Subcutaneous abdominal adipose tissue (tissue), 5 donors: Measurements from ENCODE around the gene PSMA6.
"Not testable (repeated sequence)": the region's sequence is repeated elsewhere in the genome, so short reads cannot be mapped to it uniquely, and the experiment has no call there.

Source experiments
- H3K27ac ChIP-seq: one replicate; pipeline ENCODE4 v1.7.0; 2013; ENCODE audit warnings: low read depth, mild to moderate bottlenecking, inconsistent platforms, low read length, moderate library complexity
- H3K27me3 ChIP-seq, 5 donors: one replicate each; pipeline ENCODE4 v1.7.0; 2013; ENCODE audit warnings: low read length in 5 of 5, inconsistent platforms in 1 of 5; ENCODE audit not compliant: control insufficient read depth in 5 of 5, insufficient read depth in 4 of 5
- H3K36me3 ChIP-seq, 5 donors: one replicate each; pipeline ENCODE4 v1.7.0; 2013; ENCODE audit warnings: low read length in 5 of 5; ENCODE audit not compliant: control insufficient read depth in 5 of 5, insufficient read depth in 5 of 5
- H3K4me1 ChIP-seq, 5 donors: one replicate each; pipeline ENCODE4 v1.7.0; 2013; ENCODE audit warnings: low read length in 5 of 5, mild to moderate bottlenecking in 3 of 5, moderate library complexity in 1 of 5; ENCODE audit not compliant: control insufficient read depth in 5 of 5, insufficient read depth in 5 of 5
- H3K4me3 ChIP-seq, 5 donors: one replicate each; pipeline ENCODE4 v1.7.0; 2013; ENCODE audit warnings: low read length in 5 of 5, low read depth in 1 of 5
- H3K9ac ChIP-seq, 5 donors: one replicate each; pipeline ENCODE4 v1.7.0; 2013; ENCODE audit warnings: low read length in 5 of 5, mild to moderate bottlenecking in 4 of 5, moderate library complexity in 3 of 5
- H3K9me3 ChIP-seq, 5 donors: one replicate each; pipeline ENCODE4 v1.7.0; 2013; ENCODE audit warnings: low read length in 5 of 5; ENCODE audit not compliant: control insufficient read depth in 5 of 5
- donor health status: healthy.
- donor health status: healthy.
- donor health status: healthy.
- donor health status: healthy.
- donor health status: healthy.

The PSMA6 gene

GRCh38 chr14:35351497-35351896 lies 59.3 kb downstream of the PSMA6 start:
- Histone ChIP-seq H3K36me3 (no peaks in the 10 kb centered on the region), H3K4me3 (no peak overlapping the region), H3K27ac (no peak overlapping the region)

DNA sequence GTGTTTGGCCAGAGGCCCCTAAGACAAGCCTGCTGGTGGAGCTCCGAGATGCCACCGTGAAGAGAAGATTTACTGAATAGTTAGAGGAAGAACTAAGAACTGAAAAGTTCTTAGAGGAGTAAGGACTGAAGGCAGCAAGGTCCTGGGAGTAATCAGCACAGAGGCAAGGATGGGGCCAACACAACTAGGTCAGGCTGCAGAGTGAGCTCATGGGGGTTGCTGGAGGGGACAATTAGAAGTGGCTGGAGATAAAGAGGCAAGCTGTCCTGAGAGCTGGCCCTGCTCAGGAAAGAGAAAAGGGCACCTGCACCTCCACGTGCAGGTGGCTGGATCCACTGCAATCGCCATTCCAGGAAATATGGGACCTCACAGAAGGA lies 59.7 kb downstream of the PSMA6 start:
- H3K4me1 ChIP-seq, result peaks cover 7 to 28% (median 23%) of the 10 kb centered on the region in 5 donors
- no peaks in the 10 kb centered on the region for H3K9me3 ChIP-seq
- no peaks in the 10 kb centered on the region for H3K27me3 ChIP-seq
- no peak overlapping the region for H3K9ac ChIP-seq
- no peaks in the 10 kb centered on the region for H3K36me3 ChIP-seq
- no peak overlapping the region for H3K27ac ChIP-seq
- H3K4me3 ChIP-seq, result no peak overlapping the region

More at GRCh38 chr14:35351497-35351896, 59.3 kb downstream of the PSMA6 start:
- Histone ChIP-seq H3K9ac (no peak overlapping the region), H3K27me3 (no peaks in the 10 kb centered on the region), H3K4me1 (peaks cover 7 to 28% (median 23%) of the 10 kb centered on the region in 5 donors), H3K9me3 (no peaks in the 10 kb centered on the region)

DNA sequence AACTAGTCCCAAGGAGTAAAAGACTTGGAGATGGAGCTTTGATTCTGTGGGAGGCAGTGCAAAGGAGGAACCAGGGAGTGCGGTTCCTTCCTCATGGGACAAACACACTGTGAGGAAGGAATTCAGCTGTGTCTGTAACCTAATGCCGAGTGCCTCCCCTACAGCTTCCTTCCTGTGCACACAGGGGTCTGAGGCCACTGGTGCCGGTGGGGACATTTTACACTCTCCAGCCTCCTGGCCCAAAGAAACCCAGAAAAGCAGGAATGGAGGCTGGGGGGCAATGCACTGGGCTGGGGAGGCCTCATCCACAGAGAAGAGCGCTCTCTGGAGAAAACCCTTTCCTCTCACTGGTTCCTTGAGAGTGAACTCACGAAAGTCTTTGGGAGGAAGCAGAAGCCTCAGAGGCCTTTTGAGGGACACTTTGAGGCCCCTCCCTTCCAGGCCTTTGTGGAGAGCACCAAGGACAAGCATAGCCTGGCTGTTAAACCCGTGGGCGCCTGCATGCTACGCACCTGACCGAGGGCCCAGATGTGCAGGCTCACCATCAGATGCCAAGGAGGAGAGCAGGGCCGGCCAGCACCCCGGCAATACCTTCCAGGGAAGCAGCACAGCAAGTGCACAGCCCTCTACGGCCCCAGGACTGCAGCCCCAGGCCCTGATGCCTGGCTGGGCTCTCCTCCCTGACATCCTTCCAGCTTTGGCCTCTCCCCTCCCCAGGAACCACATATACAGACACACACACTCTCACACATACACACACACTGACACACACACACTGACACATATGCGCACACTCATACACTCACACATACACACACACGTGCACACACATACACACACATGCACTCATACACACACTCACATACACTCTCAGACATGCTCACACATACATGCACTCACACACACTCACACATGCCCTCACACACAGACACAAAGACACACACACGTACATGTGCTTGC lies 60.4 kb downstream of the PSMA6 start:
- Histone ChIP-seq H3K27ac (no peak overlapping the region), H3K36me3 (no peaks in the 10 kb centered on the region)

GRCh38 chr14:35353409-35354172 lies 61.4 kb downstream of the PSMA6 start:
- H3K27ac ChIP-seq, result no peak overlapping the region

More for the DNA sequence above, 60.4 kb downstream of the PSMA6 start:
- Histone ChIP-seq H3K27me3 (no peaks in the 10 kb centered on the region), H3K9me3 (no peaks in the 10 kb centered on the region), H3K4me1 (peaks cover 7 to 28% (median 23%) of the 10 kb centered on the region in 5 donors), H3K9ac (no peak overlapping the region), H3K4me3 (no peak overlapping the region)

DNA sequence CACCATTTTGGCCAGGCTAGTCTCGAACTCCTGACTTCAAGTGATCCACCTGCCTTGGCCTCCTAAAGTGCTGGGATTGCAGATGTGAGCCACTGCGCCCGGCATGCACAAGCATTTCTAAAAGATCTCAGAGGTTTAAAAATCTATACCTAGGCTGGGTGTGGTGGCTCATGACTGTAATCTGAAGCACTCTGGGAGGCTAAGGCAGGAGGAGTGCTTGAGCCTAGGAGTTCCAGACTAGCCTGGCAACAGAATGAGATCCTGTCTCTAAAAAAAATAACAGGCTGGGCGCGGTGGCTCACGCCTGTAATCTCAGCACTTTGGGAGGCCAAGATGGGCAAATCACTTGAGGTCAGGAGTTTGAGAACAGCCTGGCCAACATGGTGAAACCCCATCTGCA lies 63.1 kb downstream of the PSMA6 start:
- H3K27me3 ChIP-seq, H3K4me3 ChIP-seq, H3K9ac ChIP-seq, H3K9me3 ChIP-seq, H3K27ac ChIP-seq, H3K36me3 ChIP-seq: not testable (repeated sequence)
- peaks cover 7 to 26% (median 20%) of the 10 kb centered on the region in 5 donors for H3K4me1 ChIP-seq

More at GRCh38 chr14:35353409-35354172, 61.4 kb downstream of the PSMA6 start:
- no peak overlapping the region for H3K4me3 ChIP-seq
- no peaks in the 10 kb centered on the region for H3K9me3 ChIP-seq
- no peak overlapping the region for H3K9ac ChIP-seq
- H3K36me3 ChIP-seq, result no peaks in the 10 kb centered on the region
- H3K4me1 ChIP-seq, result peaks cover 7 to 26% (median 20%) of the 10 kb centered on the region in 5 donors
- H3K27me3 ChIP-seq, result no peaks in the 10 kb centered on the region

DNA sequence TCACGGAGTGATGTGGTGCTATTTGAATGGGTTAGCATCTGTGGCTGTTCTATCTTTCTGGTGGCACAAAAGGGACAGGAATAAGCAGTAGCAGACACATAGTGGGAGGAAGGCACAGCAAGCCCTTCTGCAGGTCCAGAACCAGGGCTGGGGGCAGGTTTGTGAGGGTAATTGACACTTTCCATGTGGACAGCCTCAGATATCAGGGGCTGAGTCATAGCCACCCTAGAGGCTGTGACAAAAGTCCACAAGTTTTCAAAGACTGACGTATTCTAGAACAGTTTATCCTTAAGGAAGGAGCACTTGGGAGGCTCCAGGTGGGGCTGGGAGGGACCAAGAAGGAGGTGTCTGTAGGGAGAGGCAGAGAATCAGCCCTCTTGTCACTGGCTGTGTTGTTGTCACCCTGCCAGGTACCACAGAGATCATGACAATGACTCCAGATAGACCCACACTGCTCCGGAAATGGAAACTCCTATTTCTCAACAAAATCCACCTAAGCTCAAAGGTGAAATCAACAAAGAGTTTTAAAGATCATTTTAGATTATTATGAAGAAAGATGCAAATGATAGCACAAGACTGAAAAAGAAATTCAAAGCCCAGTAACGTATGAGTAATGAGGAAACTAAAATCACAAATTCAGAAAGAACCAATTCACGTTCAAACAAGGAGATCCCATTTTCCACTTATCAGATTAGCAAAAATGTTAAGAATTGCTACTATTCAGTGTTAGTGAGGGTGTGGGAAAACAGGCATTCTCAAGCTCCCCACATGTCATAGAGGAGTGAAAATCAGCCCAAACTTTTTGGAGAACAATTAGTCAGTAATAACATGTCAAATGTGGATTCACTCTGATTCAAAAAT lies 64.0 kb downstream of the PSMA6 start:
- no peaks in the 10 kb centered on the region for H3K36me3 ChIP-seq
- H3K27ac ChIP-seq, result no peak overlapping the region
- no peaks in the 10 kb centered on the region for H3K9me3 ChIP-seq
- no peak overlapping the region for H3K9ac ChIP-seq
- H3K4me1 ChIP-seq, result peaks cover 7 to 26% (median 20%) of the 10 kb centered on the region in 5 donors
- H3K4me3 ChIP-seq, result no peak overlapping the region
- H3K27me3 ChIP-seq, result no peaks in the 10 kb centered on the region

- H3K27me3 ChIP-seq, H3K4me3 ChIP-seq, H3K27ac ChIP-seq, H3K9ac ChIP-seq, H3K9me3 ChIP-seq, H3K36me3 ChIP-seq: not testable (repeated sequence)
- H3K4me1 ChIP-seq, result peaks cover 7 to 20% (median 11%) of the 10 kb centered on the region in 5 donors
Observed at GRCh38 chr14:35359655-35360054, 67.5 kb downstream of the PSMA6 start.

DNA sequence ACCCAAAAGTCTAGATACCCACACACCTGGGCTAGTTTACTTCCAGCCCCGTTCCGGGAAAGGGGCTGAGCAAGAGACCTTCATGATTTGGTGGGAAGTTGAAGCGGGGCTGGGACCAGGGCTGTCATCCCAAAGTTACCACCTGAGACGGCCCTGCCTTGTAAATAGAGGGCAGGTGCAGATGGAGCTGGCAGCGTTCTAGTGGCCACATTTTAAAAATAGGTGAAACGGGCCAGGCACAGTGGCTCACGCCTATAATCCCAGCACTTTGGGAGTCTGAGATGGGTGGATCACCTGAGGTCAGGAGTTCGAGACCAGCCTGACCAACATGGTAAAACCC lies 68.9 kb downstream of the PSMA6 start:
- Histone ChIP-seq H3K4me1 (peaks cover 7 to 25% (median 22%) of the 10 kb centered on the region in 5 donors), H3K4me3 (no peak overlapping the region), H3K27me3 (peaks cover 0 to 4% (median 0%) of the 10 kb centered on the region in 5 donors), H3K9me3 (peaks cover 0 to 3% (median 0%) of the 10 kb centered on the region in 5 donors), H3K9ac (no peak overlapping the region), H3K27ac (no peak overlapping the region), H3K36me3 (no peaks in the 10 kb centered on the region)

GRCh38 chr14:35362450-35362849 lies 70.3 kb downstream of the PSMA6 start:
- no peak overlapping the region for H3K4me3 ChIP-seq
- H3K27me3 ChIP-seq, result peaks cover 0 to 4% (median 0%) of the 10 kb centered on the region in 5 donors
- H3K9ac ChIP-seq, result no peak overlapping the region
- H3K9me3 ChIP-seq, result peaks cover 0 to 3% (median 0%) of the 10 kb centered on the region in 5 donors
- no peaks in the 10 kb centered on the region for H3K36me3 ChIP-seq
- peaks cover 7 to 38% (median 32%) of the 10 kb centered on the region in 5 donors for H3K4me1 ChIP-seq
- no peak overlapping the region for H3K27ac ChIP-seq
